Measurements from ENCODE around the gene SERPINA1.
"Not testable (repeated sequence)": the region's sequence is repeated elsewhere in the genome, so short reads cannot be mapped to it uniquely, and the experiment has no call there.

- TF ChIP-seq POLR2A (IDR thresholded peaks at IDR 0.05); POLR2AphosphoS5 (IDR thresholded peaks at IDR 0.05; ENCODE audit: insufficient read depth in 1 of 2, low read depth in 1 of 2): not testable (repeated sequence)
- TF ChIP-seq, protein P1, sequence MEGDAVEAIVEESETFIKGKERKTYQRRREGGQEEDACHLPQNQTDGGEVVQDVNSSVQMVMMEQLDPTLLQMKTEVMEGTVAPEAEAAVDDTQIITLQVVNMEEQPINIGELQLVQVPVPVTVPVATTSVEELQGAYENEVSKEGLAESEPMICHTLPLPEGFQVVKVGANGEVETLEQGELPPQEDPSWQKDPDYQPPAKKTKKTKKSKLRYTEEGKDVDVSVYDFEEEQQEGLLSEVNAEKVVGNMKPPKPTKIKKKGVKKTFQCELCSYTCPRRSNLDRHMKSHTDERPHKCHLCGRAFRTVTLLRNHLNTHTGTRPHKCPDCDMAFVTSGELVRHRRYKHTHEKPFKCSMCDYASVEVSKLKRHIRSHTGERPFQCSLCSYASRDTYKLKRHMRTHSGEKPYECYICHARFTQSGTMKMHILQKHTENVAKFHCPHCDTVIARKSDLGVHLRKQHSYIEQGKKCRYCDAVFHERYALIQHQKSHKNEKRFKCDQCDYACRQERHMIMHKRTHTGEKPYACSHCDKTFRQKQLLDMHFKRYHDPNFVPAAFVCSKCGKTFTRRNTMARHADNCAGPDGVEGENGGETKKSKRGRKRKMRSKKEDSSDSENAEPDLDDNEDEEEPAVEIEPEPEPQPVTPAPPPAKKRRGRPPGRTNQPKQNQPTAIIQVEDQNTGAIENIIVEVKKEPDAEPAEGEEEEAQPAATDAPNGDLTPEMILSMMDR (IDR thresholded peaks at IDR 0.05), result not testable (repeated sequence)
Measured at GRCh38 chr14:94409430-94409829, 21.0 kb upstream of the SERPINA1 start.

Measured in vagina (tissue), 2 donors.